Rectal smooth muscle tissue (tissue), 1 donor: Measurements from ENCODE around the gene SSBP4.

Experiments
- H3K27ac ChIP-seq: one replicate; pipeline ENCODE4 v1.7.0; 2013; ENCODE audit warnings: low read depth, low read length, inconsistent platforms
- H3K27me3 ChIP-seq: one replicate; pipeline ENCODE4 v1.7.0; 2013; ENCODE audit warnings: low read length; ENCODE audit not compliant: control insufficient read depth, insufficient read depth
- H3K36me3 ChIP-seq: one replicate; pipeline ENCODE4 v1.7.0; 2013; ENCODE audit warnings: low read length; ENCODE audit not compliant: control insufficient read depth, insufficient read depth
- H3K4me1 ChIP-seq: one replicate; pipeline ENCODE4 v1.7.0; 2013; ENCODE audit warnings: low read length; ENCODE audit not compliant: control insufficient read depth, insufficient read depth
- H3K4me3 ChIP-seq: one replicate; pipeline ENCODE4 v1.7.0; 2013; ENCODE audit warnings: low read length
- H3K9ac ChIP-seq: one replicate; pipeline ENCODE4 v1.7.0; 2013; ENCODE audit warnings: low read length

The SSBP4 gene

GRCh38 chr19:18418029-18418482 is 1.1 kb upstream of the SSBP4 start:
- Histone ChIP-seq H3K27me3 (peaks cover 10% of the 10 kb centered on the region), H3K9ac (no peak overlapping the region), H3K4me1 (peaks cover 26% of the 10 kb centered on the region), H3K4me3 (peak overlapping the region; percentile 80), H3K36me3 (no peaks in the 10 kb centered on the region), H3K27ac (peak overlapping the region; percentile 91)

DNA sequence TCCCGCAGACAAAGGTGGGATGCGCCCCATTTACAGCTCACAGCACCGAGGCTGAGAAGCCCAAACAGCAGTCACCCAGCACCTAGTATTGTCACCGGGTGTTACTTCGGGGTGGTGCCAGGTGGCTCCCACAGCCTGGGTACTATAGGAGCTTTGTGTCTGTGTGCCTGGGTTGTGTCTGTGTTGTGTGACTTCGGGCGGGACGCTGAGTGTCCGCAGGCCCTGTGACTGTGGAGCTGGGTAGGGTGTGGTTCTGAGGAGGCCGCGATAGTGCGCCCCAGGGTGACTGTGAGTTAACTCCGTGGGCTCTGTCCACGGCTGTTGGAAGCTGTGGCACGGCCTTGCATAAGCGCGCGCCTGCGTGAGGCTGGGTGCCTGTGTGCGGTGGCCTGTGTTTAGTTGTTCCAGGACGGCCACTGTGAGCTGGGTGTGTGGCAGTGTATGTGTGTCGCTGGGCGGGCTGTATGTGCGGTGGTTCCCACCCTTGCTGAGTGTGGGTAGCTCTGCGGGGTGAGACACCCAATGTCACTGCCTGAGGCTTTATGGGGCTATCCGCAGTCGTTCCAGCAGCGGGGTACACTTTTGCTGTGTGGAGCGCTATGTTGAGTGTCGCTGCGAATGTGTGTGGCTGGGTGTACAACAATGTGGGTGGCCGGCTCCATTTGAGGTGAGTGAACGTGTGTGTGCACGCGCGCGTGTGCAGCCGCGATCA is 559 bp upstream of the SSBP4 start:
- H3K27ac ChIP-seq, result peak overlapping the region; percentile 91
- H3K9ac ChIP-seq, result peak overlapping the region; percentile 52
- peaks cover 26% of the 10 kb centered on the region for H3K4me1 ChIP-seq
- H3K4me3 ChIP-seq, result peak overlapping the region; percentile 80
- peaks cover 10% of the 10 kb centered on the region for H3K27me3 ChIP-seq
- no peaks in the 10 kb centered on the region for H3K36me3 ChIP-seq

DNA sequence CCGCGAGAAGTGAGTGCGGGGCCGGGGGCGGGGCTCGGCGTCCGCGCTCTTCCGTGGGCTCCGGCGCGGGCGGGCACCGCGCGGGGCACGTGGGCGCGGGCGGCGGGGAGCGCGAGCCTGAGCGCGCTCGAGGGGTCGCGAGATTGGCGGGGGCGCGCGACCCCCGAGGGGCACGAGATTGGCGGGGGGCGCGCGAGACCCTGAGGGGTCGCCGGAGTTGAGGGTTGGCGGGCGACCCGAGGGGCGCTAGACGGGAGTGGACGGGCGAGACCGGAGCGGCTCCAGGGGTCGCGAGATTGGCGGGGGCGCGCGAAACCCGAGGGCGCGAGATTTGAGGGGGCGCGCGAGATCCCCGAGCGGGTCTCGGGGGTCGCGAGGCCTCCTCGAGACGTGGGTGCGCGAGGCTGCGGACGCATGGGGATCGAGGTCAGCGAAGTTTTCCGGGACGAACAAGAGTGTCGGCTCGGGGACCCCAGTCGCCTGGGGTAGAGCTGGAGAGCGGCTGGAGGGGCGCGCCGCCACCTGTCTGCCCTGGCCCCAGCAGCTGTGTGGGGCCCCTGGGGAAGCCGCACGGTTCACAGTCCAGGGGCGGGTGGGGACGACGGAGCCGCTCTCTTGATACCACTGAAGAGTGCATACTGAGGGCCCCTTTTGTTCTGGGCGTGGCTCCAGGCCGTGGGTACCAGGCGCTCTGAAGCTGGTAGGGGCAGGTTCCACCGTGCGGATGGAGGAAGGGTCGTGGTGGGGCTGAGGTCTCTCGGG is 682 bp downstream of the SSBP4 start:
- Histone ChIP-seq H3K27me3 (peaks cover 10% of the 10 kb centered on the region), H3K27ac (peak overlapping the region; percentile 56), H3K4me3 (peak overlapping the region; percentile 69), H3K9ac (peak overlapping the region; percentile 19), H3K36me3 (no peaks in the 10 kb centered on the region), H3K4me1 (peaks cover 26% of the 10 kb centered on the region)

DNA sequence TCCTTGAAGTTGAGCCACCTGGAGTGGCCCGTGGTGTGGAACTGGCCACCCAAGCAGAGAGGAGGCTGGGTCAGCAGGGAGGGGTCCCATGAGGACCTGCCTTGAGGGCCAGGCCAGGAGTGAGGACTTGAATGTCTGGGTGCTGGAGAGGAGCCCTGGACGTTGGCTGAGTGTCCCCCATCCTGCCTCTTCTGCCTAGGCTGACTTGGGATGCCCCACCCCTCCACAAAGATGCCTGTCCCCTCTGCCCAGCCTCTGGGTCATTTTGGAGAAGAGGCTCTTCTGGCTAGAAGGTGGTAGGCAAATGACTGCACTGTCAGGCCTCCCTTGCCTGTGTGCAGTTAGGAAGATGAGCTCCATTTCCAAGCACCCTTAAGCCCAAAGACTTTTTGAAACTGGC is 1.7 kb downstream of the SSBP4 start:
- Histone ChIP-seq H3K36me3 (no peaks in the 10 kb centered on the region), H3K4me1 (peaks cover 28% of the 10 kb centered on the region), H3K4me3 (peak overlapping the region; percentile 36), H3K27me3 (peaks cover 10% of the 10 kb centered on the region), H3K9ac (no peak overlapping the region), H3K27ac (no peak overlapping the region)

DNA sequence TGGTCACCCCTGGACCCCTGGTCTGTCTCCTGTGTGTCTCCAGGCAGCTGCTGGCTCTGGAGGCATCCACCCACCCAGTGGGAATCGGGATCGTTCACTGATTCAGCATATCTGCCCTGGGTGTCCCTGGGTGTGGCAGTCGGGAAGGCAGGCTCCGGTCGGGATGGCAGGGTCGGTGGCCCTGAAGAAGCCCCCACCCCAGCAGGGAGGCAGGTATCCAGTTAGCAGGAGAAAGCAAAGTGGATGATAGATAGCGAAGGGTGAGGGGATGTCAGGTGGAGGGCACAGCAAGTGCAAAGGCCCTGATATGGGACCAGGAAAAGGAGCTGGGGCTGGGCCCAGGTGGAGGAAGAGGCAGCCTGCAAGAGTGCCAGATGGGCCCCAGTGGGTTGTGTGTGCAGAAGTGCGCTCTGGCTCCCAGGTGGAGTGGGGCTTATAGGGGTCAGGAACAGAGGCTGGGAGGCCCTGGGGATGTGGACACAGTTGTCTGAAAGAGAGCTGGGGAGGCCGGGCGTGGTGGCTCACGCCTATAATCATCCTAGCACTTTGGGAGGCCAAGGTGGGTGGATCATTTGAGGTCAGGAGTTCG is 2.3 kb downstream of the SSBP4 start:
- H3K27ac ChIP-seq, result no peak overlapping the region
- peaks cover 31% of the 10 kb centered on the region for H3K4me1 ChIP-seq
- H3K27me3 ChIP-seq, result peaks cover 7% of the 10 kb centered on the region
- no peak overlapping the region for H3K9ac ChIP-seq
- H3K36me3 ChIP-seq, result no peaks in the 10 kb centered on the region
- H3K4me3 ChIP-seq, result no peak overlapping the region

- no peak overlapping the region for H3K9ac ChIP-seq
- H3K27me3 ChIP-seq, result peaks cover 6% of the 10 kb centered on the region
- no peak overlapping the region for H3K4me3 ChIP-seq
- no peaks in the 10 kb centered on the region for H3K36me3 ChIP-seq
- H3K4me1 ChIP-seq, result peaks cover 26% of the 10 kb centered on the region
- H3K27ac ChIP-seq, result no peak overlapping the region
Observed at GRCh38 chr19:18422530-18423191, 3.5 kb downstream of the SSBP4 start.

- H3K4me1 ChIP-seq, result peaks cover 23% of the 10 kb centered on the region
- no peak overlapping the region for H3K27ac ChIP-seq
- no peak overlapping the region for H3K4me3 ChIP-seq
- H3K36me3 ChIP-seq, result no peaks in the 10 kb centered on the region
- peaks cover 4% of the 10 kb centered on the region for H3K27me3 ChIP-seq
- no peak overlapping the region for H3K9ac ChIP-seq
Observed at GRCh38 chr19:18423258-18424020, 4.2 kb downstream of the SSBP4 start.

DNA sequence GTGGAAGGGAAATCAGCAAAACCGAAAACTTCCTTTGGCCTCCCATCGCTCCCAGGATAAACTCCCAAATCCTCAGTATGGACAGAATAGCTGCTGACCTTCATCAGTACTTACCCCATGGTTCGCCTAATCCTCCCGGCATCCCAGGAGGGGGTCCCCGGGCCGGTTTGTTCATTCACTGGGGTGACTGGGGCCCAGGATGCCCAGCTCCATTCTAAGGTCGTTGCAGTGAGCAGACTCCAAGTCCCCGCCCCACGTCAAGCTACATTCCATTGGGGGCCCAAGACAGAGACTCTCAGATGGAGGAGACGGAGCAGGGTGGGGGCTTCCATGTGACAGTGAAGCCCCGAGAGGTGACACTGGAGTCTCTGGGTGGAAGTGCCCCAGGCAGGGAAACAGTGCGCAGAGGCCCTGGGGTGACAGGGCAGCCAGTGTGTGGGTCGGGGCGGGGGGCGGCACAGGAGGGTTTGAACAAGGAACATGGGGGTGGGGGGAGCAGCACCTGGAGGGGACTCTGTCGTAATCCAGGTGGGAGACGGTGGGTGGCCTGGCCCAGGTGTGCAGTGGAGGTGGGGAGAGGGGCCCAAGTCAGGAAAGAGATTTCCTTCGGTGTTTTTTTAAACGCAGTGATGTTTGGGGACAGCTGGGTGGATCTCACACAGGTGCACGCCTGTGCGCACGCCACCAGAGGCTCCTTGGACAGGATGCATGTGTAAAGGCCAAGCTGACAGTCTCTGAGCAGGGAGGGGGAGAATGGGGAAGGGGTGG is 5.1 kb downstream of the SSBP4 start:
- Histone ChIP-seq H3K4me3 (no peak overlapping the region), H3K27me3 (no peaks in the 10 kb centered on the region), H3K4me1 (peaks cover 21% of the 10 kb centered on the region), H3K27ac (no peak overlapping the region), H3K9ac (no peak overlapping the region), H3K36me3 (no peaks in the 10 kb centered on the region)

- Histone ChIP-seq H3K27me3 (no peaks in the 10 kb centered on the region), H3K27ac (no peak overlapping the region), H3K9ac (no peak overlapping the region), H3K4me1 (peaks cover 21% of the 10 kb centered on the region), H3K36me3 (no peaks in the 10 kb centered on the region), H3K4me3 (no peak overlapping the region)
Observed at GRCh38 chr19:18424890-18425514, 5.8 kb downstream of the SSBP4 start.

DNA sequence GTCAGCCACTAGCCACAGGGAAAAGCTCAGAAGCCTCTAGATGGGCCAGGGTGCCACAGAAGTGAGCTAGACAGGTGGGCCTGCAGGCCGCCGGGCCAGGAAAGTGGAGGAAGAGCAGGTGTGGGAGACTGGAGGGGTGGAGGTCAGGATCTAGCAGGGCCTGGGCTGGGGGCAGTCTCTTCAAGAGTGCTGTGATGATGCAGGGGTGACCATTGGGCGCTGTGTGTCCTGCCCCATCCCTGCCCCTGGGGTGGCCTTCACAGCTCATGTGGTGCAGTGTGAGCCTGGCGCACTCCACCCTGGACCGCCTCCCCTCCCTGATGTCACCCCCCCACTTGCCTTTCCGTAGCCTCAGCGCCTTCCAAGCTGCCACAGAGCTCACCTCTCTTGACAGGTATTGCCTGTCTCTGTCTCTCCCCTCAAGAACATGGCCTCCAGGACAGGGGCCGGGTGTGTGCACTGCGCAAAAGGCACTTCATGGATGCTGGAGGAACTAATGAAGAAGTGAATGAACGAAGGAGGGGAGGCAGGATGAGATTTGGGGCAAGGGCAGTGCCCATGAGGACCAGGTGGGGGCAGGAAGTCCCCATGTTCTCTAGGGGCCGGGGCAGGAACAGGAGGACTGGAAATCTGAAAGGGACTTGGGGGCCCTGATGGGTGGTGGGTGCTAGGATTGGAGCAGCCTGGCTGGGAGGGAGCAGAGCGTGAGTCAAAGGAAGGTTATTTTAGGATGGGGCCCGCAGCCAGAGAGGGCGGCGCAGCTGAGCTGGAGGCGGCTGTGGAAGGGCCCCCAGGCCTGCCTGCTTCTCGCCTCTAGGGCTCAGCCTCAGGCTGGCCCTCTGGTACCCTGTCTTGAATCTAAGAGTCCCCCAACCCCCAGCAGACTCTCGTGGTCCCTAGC is 6.6 kb downstream of the SSBP4 start:
- peaks cover 18% of the 10 kb centered on the region for H3K4me1 ChIP-seq
- H3K27me3 ChIP-seq, result no peaks in the 10 kb centered on the region
- peak overlapping the region; percentile 27 for H3K4me3 ChIP-seq
- H3K36me3 ChIP-seq, result no peaks in the 10 kb centered on the region
- no peak overlapping the region for H3K9ac ChIP-seq
- H3K27ac ChIP-seq, result peak overlapping the region; percentile 73
